ENCODE results near the gene UIMC1. TPM values are rescaled to one million over a fixed set of nuclear protein-coding genes. Genes with fewer than 3 reads are reported as not detected.

The UIMC1 gene
- polyA plus RNA-seq, 1 of the 3 experiments (the other 2 are of a cell fraction): 19.9 TPM

- Histone ChIP-seq H3K9me2 (no peaks in the 10 kb centered on the region), H2AFZ (ENCODE audit: low read depth) (no peak overlapping the region), H3K79me2 (ENCODE audit: insufficient read depth) (0 out of 2 replicates have a peak, but pooled peaks cover 11% of the 10 kb centered on the region), H3K36me3 (replicated peaks in 1 of 2; ENCODE audit: control insufficient read depth in 1 of 2, insufficient read depth in 2 of 2, low read length in 1 of 2) (peaks cover 29 to 42% of the 10 kb centered on the region in 2 experiments), H3K27ac (ENCODE audit: low read depth in 2 of 2, low read length in 1 of 2) (no peak overlapping the region), H3F3A (replicated peaks; ENCODE audit: insufficient read depth) (peaks cover 5% of the 10 kb centered on the region), H4K20me1 (ENCODE audit: insufficient read depth) (no peaks in the 10 kb centered on the region), H3K4me2 (no peak overlapping the region), H3K4me3 (ENCODE audit: low read depth in 2 of 2, low read length in 1 of 2) (no peak overlapping the region), H3K9ac (no peak overlapping the region), H3K9me3 (no peaks in the 10 kb centered on the region), H3K27me3 (ENCODE audit: insufficient read depth) (no peaks in the 10 kb centered on the region), H3K4me1 (ENCODE audit: control insufficient read depth in 1 of 2, insufficient read depth in 2 of 2, low read depth in 1 of 2, low read length in 1 of 2) (no peaks in the 10 kb centered on the region)
- ChIA-PET CTCF (interaction anchor here (1.0 kb wide), 1 partner anchor 91 kb away, joined by 3 read pairs; no protein-coding TSS in a partner anchor), POLR2A (no interaction called here)
- DNase-seq: no peak
- TF ChIP-seq PBX3 (IDR thresholded peaks at IDR 0.05) (no peak), FOXM1 (IDR thresholded peaks at IDR 0.05; ENCODE audit: low read depth) (no peak), IRF3 (IDR thresholded peaks at IDR 0.05; ENCODE audit: low read depth, low read length) (no peak), CTCF (IDR thresholded peaks at IDR 0.05) (no peak), NRF1 (IDR thresholded peaks at IDR 0.05; ENCODE audit: low read depth, low read length) (no peak), ELF1 (IDR thresholded peaks at IDR 0.05) (no peak), POLR2AphosphoS5 (IDR thresholded peaks at IDR 0.05; ENCODE audit: low read depth, low read length) (no peak)
- WGBS (ENCODE audit: low lambda C conversion rate): 91% methylated on average over 1 of the region's 1 CpG
Measured at GRCh38 chr5:177043958-177044357, 37.4 kb upstream of the UIMC1 start.

- Histone ChIP-seq H2AFZ (ENCODE audit: low read depth) (no peak overlapping the region), H3K9ac (no peak overlapping the region), H4K20me1 (ENCODE audit: insufficient read depth) (no peaks in the 10 kb centered on the region), H3K79me2 (ENCODE audit: insufficient read depth) (0 out of 2 replicates have a peak, but pooled peaks cover 19% of the 10 kb centered on the region), H3K27me3 (ENCODE audit: insufficient read depth) (no peaks in the 10 kb centered on the region), H3K36me3 (replicated peaks in 1 of 2; ENCODE audit: control insufficient read depth in 1 of 2, insufficient read depth in 2 of 2, low read length in 1 of 2) (peaks cover 29 to 35% of the 10 kb centered on the region in 2 experiments), H3K4me3 (ENCODE audit: low read depth in 2 of 2, low read length in 1 of 2) (no peak overlapping the region), H3K9me2 (no peaks in the 10 kb centered on the region), H3F3A (replicated peaks; ENCODE audit: insufficient read depth) (peaks cover 5% of the 10 kb centered on the region), H3K9me3 (no peaks in the 10 kb centered on the region), H3K27ac (ENCODE audit: low read depth in 2 of 2, low read length in 1 of 2) (no peak overlapping the region), H3K4me1 (ENCODE audit: control insufficient read depth in 1 of 2, insufficient read depth in 2 of 2, low read depth in 1 of 2, low read length in 1 of 2) (no peaks in the 10 kb centered on the region), H3K4me2 (no peak overlapping the region)
- no peak for DNase-seq
- CTCF ChIA-PET: no interaction called here
- TF ChIP-seq IRF3 (IDR thresholded peaks at IDR 0.05; ENCODE audit: low read depth, low read length) (no peak), TEAD4 (IDR thresholded peaks at IDR 0.05; ENCODE audit: borderline replicate concordance, insufficient read depth) (no peak), CTCF (IDR thresholded peaks at IDR 0.05) (no peak), JUND (IDR thresholded peaks at IDR 0.05) (no peak), REST (IDR thresholded peaks at IDR 0.05; ENCODE audit: low read depth, low read length) (no peak), RCOR1 (IDR thresholded peaks at IDR 0.05; ENCODE audit: low read length) (no peak), FOXJ3 (CRISPR knock-in tag; IDR thresholded peaks at IDR 0.05) (no peak), MXI1 (IDR thresholded peaks at IDR 0.05; ENCODE audit: low read depth, low read length) (no peak)
- 98% methylated on average over 6 of the region's 6 CpGs for WGBS (ENCODE audit: low lambda C conversion rate)
- POLR2A ChIA-PET: no interaction called here
Measured at GRCh38 chr5:177043114-177043513, 36.5 kb upstream of the UIMC1 start.
